HG02610 (cell line): ENCODE data around the gene SPI1.
"Not testable (repeated sequence)": the region's sequence is repeated elsewhere in the genome, so short reads cannot be mapped to it uniquely, and the experiment has no call there.

ENCODE experiments used
- ATAC-seq: cut with Tn5 transposase; IDR thresholded peaks from one replicate; pipeline ENCODE4 v1.9.1; 2021; ENCODE audit warnings: mild to moderate bottlenecking, moderate library complexity; ENCODE audit not compliant: unreplicated experiment

The SPI1 gene

DNA sequence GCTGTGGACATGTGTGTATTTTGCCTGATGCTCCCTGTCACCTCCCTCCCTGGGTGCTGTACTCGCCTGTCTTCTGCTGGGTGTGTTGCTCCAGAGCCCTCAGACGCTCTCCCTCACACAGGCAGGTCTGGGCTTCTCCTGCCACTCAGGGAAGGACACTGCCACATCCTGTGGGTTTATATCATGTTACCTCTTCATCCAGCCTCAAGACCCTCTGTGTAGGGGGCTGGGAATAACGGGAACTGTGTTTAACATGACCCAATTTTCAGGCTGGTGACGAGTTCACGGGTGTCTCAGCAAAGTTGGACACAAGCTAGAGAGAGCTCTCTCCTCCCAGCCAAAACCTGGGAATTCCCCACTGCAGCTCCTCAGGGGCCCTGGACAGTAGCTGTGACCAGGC, 50.4 kb downstream of the SPI1 start:
- ATAC-seq: no peak

DNA sequence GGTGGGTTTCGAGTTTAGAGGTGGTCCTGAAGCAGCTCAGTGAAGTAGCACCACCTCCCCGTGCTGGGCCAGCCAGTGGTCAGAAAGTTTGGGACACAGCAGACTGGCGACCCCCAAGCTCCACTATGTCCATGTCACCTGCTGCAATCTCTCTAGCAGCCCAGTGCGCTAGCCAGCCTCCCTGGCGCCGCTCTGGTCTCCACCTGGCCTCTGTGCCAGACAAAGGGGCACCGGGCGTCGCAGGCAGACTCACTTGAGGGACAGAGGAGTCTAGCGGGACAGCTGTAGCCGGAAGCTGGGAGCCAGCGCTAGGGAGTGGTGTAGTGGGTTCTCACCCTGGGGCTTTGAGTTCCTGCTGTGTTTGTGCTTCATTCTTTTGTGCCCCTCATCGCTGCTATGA, 51.3 kb downstream of the SPI1 start:
- no peak for ATAC-seq

DNA sequence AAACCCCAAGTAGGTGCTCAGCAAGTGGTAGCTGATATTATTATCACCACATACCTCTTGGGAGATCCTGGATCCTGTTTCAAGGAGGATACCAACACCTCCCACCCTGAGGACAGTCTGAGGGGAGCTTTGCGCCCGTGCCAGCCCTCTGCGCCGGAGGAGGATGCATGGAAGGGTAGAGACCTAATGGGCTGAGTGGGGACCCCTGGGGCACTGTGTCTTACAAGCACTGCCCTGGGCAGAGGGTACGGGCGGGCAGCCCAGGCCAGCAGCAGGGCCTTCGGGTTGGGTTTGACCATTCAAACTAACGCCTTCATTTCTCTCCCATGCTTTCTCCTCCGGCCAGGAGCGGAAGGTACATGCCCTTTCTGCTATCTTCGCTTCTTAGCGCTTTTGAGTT, 52.1 kb downstream of the SPI1 start:
- no peak for ATAC-seq

DNA sequence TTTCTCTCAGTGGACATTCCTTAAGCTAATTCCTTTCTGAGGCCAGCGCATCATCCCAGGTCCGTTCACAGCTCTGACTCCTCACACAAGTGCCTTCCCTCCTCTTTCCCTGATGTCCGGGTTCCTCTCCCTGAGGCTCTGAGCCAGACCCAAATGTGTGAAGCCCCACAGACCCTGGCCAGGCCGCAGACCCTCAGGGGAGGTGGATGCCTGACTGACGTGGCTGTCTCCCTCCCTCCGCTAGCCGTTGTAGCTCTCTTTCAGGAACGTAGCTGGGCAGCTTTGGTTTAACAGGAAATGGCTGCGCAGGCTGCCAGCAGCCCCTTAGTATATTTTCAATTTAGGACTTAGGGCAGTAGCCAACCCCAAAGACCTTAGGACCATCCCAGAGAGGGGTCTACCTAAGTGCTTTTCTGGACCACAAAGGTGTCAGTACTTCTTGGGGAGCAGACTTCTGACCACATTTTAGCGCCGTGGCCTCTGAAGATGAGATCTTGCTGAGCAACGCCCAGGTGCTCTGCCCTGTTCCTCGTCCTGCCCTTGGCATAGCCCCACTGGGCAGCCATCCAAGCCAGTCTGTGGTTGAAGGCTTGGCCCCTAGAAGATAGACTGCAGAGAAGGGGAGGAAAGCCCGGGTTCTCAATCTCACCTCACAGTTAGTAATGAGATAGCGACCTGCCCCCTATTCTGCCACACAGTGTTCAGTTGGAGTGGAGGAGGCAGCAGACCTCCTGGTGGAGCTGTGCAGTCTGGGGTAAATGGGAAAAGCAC, 52.9 kb downstream of the SPI1 start:
- no peak for ATAC-seq

DNA sequence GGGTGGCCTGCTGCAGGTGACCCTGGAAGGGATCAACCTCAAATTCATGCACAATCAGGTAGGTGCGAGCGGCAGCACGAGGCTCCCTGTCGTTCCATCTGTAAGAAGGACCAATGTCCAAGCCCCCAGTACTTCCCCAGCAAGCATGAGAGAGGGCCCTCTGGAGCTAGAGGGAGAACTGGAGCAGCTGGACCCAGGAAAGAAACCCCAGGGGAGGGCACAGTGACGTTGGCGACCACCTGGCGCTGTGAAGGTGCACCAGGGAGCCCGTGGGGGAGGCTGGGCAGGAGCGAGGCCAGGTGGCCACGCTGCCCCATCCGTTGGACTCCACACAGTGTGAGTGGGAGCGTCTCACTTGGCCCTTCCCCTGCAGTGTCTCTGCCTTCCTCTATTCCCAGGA, 53.8 kb downstream of the SPI1 start:
- no peak for ATAC-seq

DNA sequence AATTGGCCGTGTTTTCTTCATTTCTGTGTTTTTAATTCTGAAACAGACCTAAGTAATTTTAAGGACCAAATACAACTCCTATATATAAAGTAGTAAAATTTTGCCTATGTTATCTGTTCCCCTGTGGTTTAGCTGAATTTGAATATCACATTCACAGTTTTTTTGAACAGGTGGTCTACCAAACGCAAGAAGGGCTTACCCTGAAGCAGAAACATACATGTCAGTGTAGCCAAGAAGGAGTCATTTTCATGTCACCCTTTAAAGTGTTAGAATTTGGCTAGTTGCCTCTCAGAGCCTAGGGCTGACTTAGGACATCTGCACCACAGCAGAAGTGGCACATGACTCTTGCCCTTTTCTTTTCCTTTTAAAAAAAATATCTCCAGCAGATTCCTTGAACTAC, 60.2 kb downstream of the SPI1 start:
- ATAC-seq: no peak

DNA sequence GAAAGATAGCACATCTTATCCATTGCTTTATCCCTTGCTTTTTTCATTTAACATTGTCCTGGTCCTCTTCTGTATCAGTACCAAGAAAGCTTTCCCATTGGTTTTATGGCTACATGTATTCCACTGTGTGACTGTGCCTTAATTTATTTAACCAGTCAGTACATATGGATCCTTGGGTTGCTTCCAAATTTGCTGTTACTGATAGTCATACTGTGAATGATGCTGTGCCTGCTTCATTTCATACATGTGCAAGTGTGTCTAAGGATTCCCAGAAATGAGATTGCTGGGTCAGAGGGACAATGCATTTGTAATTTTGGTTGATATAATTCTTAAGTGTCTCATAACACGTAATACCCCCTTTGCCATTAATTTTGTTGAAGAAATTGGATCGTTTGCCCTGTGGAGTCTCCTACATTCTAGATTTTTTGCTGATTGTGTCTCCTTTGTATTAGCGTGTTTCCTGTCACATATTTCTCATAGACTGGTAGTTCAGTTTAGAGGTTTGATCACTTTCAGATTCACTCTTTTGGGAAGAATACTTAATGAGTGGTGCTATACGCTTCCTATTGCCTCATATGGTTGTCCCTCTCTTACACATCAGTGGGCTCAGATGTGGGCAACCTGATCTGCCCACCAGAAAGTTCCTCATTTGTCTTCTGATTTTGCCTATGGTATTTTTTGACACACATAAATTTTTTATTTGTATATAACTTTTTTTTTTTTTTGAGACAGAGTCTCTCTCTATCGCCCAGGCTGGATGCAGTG, 61.1 kb downstream of the SPI1 start:
- ATAC-seq: no peak

DNA sequence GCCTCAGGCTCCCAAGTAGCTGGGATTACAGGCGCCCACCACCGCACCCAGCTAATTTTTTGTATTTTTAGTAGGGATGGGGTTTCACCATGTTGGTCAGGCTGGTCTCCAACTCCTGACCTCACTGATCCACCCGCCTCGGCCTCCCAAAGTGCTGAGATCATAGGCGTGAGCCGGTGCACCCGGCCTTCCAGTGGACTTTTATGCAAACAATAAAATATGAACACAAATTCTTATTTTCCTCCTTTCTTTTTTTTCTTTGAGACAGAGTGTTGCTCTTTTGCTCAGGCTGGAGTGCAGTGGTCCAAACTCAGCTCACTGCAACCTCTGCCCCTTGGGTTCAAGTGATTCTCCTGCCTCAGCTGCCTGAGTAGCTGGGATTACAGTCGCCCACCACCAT, 61.8 kb downstream of the SPI1 start:
- not testable (repeated sequence) for ATAC-seq

DNA sequence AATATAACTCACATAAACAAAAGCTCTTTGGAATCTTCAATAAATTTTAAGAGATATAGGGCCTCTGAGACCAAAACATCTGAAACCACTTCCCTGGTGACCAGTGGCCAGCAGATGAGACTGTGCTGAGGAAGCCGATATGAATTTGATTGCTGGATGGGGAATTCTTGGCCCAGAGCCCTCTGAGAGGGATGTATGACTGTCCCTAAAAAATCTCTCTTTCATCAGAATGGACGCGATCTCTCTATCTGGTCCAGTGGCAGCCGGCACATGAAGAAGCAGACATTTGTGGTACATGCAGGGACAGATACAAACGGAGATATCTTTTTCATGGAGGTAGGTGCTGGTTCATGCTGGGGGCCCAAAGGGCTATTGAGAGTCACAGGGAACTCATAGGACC, 63.4 kb downstream of the SPI1 start:
- no peak for ATAC-seq

DNA sequence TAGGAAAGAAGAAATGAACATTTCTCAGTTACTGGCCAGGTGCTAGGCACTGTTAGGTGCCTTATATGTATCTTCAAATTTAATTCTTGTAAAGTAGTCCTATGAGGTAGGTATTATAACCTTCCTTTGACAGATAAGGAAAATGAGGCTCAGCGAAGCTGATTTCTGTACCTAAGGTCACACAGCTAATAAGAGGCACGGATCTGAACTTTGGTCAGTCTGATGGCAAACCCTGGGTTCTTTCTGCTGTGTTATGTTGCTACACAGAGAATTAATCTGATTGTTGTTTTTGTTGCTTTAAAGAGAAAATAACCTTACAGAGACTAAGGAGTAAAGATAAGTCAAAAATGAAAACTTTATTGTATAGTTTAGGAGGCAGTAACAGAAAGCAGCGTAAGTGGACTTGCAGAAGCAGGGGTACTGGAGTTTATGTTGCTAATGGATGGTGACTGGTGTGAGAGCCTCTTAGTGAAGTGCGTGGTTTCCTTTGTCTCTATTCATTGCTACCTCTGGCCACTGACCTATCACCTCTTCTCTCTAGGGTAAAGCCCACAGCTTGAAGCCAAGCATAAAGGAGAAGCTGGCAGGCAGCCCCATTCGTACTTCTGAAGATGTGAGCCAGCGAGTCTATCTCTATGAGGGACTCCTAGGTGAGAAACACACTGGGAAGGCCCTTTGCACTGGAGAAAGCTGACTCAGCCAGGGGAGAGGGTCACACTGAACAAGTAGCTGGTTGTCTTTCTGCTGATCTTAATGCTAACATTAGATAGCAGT, 70.1 kb downstream of the SPI1 start:
- ATAC-seq: no peak

DNA sequence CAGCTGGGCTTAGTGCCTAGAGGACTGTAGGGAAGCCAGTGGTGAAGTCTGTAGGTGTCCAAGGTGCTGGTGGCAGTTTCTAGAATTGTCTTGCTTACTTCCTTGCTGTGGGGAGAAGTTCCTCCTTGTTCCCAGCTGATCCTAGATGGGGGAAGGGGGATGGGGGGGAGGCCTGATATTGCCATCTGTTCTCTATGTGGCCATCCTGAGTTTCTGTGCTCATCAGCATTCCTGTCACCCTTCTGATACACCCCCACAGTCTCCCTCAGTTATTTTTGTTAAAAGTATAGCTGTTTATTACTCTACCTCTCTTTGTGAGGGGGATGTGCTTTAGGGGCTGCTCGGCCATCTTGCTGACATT, 71.9 kb downstream of the SPI1 start:
- no peak for ATAC-seq

DNA sequence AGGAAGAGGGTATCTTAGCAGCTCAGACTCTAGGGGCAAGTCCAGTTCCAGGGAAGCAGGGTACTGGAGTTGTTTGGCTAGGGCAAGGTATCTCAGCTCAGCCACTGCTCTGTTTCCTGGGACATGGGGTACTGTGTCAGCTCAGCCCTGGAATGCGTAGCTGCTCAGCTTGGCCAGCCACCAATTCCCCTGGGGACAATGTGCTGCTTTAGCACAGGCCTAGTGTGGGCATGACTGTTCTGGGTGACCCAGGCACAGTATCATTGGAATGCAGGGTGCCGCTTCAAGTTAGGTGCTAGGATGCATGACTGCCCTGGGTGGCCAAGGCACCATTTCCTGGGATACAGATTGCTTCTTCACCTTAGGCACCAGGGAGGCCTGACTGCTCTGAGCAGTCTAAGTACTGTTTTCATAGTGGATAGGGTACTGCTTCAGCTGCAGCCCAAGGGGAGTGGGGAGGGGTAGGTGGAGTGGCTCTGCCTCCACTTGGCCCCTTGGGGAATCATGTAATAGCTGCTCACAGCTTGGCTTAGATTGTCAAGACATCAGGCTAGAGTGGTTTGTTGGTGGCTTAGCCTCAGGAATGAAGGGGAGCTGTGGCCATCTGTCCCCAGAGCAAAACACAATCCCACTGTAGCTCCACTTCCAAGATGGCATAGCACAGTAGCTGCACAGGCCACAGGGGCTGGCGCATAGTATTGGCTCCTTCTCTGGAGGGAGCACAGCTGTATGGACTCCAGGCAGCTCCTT, 72.4 kb downstream of the SPI1 start:
- ATAC-seq: no peak
